Motor neuron (in vitro differentiated cells): ENCODE measurements around the gene TMC8. TPM values are rescaled to one million over a fixed set of nuclear protein-coding genes. Genes with fewer than 3 reads are reported as not detected.
"Not testable (repeated sequence)": the region's sequence is repeated elsewhere in the genome, so short reads cannot be mapped to it uniquely, and the experiment has no call there.

Experiments used
- ATAC-seq, 8 experiments: fragments of 200-7000 bp; cut with Tn5 transposase; replicated peaks in 6 of 8; 2 replicates each; pipeline ENCODE4 v1.8.0; 2021; ENCODE audit warnings: mild to moderate bottlenecking in 8 of 8, moderate library complexity in 8 of 8
- H3K27ac ChIP-seq, 2 donors: fragments of 250-450 bp; sonication (Bioruptor Pico); 2 replicates each; pipeline ENCODE4 v1.9.0; 2021; ENCODE audit warnings: antibody characterized with exemption in 2 of 2, mild to moderate bottlenecking in 2 of 2, moderate library complexity in 1 of 2
- H3K4me1 ChIP-seq, 2 donors: fragments of 250-450 bp; sonication (Bioruptor Pico); replicated peaks in 1 of 2; 2 replicates each; pipeline ENCODE4 v1.6.1; 2021; ENCODE audit warnings: antibody characterized with exemption in 2 of 2, mild to moderate bottlenecking in 2 of 2, moderate library complexity in 1 of 2
- H3K4me3 ChIP-seq, 5 donors: fragments of 250-450 bp; sonication (Bioruptor Pico); 2 replicates each; pipeline ENCODE4 v1.9.0; 2021; ENCODE audit warnings: antibody characterized with exemption in 5 of 5, mild to moderate bottlenecking in 5 of 5, moderate library complexity in 4 of 5
- WGBS, 10 experiments: fragments of 450-650 bp; shearing (Covaris generic); methylation state at CpG; one replicate each; pipeline ENCODE4 v1.0.0; 2022; 5-methylcytosine and 5-hydroxymethylcytosine counted together
- in situ Hi-C, 9 experiments: fragments of 400-800 bp; cut with MboI; loops; one replicate each; pipeline ENCODE4 v1.15.0; 2021; ENCODE audit warnings: low sequenced_read_pairs in 9 of 9, low pct_unique_long_range_greater_than_20kb in 2 of 9; ENCODE audit not compliant: unreplicated experiment in 9 of 9
- total RNA-seq, 8 experiments: library from RNA; unstranded; fragments of 300-600 nt; gene quantifications; 2 replicates each; pipeline versions ENCODE4 v1.2.3 to v1.2.4, GENCODE V29; 2022

The TMC8 gene
- total RNA-seq, 8 experiments from 2014 or later, result 0.10 to 1.4 (median 0.58) TPM; not detected in 1

DNA sequence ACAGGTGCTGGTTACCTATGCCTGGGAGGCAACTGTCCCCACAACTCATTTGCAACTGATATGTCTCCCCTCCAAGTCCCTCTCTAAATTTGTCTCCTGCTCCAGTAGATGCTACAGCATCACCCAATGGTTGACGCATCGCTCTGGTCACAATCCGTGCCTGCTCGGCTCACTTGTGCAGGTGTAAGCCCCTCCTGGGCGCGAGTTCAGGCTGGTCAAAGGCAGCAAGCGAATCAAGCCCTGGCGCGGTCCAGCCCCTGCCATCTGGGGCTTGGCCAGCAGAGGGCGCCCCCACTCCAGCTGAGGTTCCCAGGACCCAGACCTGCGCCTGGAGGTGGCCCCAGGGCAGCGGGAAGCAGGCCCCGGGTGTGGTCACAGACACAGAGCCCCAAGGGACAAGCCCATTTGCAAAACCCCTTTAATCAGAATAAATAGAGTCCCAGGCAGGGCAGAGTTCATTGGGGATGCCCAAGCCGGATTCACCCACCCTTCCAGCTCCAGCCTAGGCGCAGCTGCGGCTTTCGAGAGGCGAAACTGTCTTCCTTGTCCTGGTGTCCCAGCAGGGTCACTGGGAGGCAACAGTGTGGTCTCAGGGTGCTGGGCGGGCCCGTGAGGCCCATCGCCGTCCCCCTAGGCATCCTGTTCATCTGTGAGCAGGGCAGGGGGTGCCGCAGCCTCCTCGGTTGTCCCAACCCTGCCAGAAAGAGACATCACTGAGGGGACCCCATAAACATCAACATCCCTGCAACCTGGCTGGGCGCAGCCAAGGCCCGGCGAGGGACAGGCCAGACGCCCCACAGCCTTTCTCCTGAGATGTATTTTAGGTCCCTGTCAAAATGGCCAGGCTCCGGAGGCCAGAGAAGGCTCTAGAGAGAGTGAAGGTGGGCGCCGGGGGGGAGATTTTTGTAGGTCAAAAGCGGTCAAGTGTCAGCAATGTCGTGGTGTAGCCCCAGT is 17.8 kb upstream of the TMC8 start:
- WGBS, 10 experiments, result 0 to 100% (median 46%) methylated on average over 1 to 12 of the region's 33 CpGs; no CpG with 5 or more reads in 2 of the 10 experiments
- peak; percentile 77 to 86 (median 82) for ATAC-seq
- no peak overlapping the region for H3K27ac ChIP-seq
- H3K4me1 ChIP-seq, result peaks cover 0 to 3% of the 10 kb centered on the region in 2 donors
- no peak overlapping the region for H3K4me3 ChIP-seq
- in situ Hi-C loops, result loop anchor here in 1 of 9 experiments (10.0 kb wide), 1 partner anchor 702 kb away; no protein-coding TSS in a partner anchor

GRCh38 chr17:78113804-78114785 is 16.5 kb upstream of the TMC8 start:
- Histone ChIP-seq H3K27ac (no peak overlapping the region), H3K4me1 (peaks cover 0 to 3% of the 10 kb centered on the region in 2 donors), H3K4me3 (no peak overlapping the region)
- 53 to 94% (median 86%) methylated on average over 4 to 12 of the region's 25 CpGs; no CpG with 5 or more reads in 2 of the 10 experiments for WGBS, 10 experiments
- no peak for ATAC-seq
- in situ Hi-C loops, result loop anchor here in 1 of 9 experiments (10.0 kb wide), 1 partner anchor 701 kb away; no protein-coding TSS in a partner anchor

- peak in 1 of 8 experiments; percentile 4 for ATAC-seq
- in situ Hi-C loops, result loop anchor here in 1 of 9 experiments (10.0 kb wide), 1 partner anchor 700 kb away; no protein-coding TSS in a partner anchor
- H3K27ac ChIP-seq, result no peak overlapping the region
- WGBS, 10 experiments, result 80% methylated on average over 1 of the region's 28 CpGs; no CpG with 5 or more reads in 9 of the 10 experiments
- H3K4me3 ChIP-seq, result no peak overlapping the region
- H3K4me1 ChIP-seq, result peaks cover 0 to 3% of the 10 kb centered on the region in 2 donors
Observed at GRCh38 chr17:78114831-78115723, 15.5 kb upstream of the TMC8 start.

DNA sequence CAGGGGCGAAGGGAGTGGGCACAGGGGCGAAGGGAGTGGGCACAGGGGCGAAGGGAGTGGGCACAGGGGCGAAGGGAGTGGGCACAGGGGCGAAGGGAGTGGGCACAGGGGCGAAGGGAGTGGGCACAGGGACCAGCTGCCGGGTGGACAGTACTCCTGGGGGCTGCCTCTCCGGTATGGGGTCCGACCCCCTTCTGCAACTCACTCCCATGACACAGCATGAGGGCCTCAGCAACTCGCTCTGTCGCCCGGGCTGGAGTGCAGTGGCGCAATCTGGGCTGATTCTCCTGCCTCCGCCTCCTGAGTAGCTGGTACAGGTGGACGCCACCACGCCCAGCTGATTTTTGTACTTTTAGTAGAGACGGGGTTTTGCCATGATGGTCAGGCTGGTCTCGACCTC is 14.8 kb upstream of the TMC8 start:
- H3K4me3 ChIP-seq, H3K27ac ChIP-seq, ATAC-seq, H3K4me1 ChIP-seq: not testable (repeated sequence)
- in situ Hi-C loops, result loop anchor here in 1 of 9 experiments (10.0 kb wide), 1 partner anchor 699 kb away; no protein-coding TSS in a partner anchor
- 0 to 100% (median 97%) methylated on average over 1 to 5 of the region's 18 CpGs; no CpG with 5 or more reads in 6 of the 10 experiments for WGBS, 10 experiments

DNA sequence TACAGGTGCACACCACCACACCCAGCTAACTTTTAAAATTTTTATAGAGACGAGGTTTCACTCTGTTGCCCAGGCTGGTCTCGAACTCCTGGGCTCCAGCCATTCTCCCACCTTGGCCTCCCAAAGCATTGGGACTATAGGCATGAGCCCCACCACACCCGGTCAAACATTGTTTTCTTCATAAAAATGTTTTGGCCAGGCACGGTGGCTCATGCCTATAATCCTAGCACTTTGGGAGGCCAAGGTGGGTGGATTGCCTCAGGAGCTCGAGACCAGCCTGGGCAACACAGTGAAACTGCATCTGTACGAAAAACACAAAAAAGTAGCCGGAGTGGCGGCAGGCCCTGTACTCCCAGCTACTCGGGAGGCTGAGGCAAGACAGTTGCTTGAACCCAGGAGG is 14.2 kb upstream of the TMC8 start:
- Histone ChIP-seq H3K27ac (no peak overlapping the region), H3K4me1 (peaks cover 0 to 3% of the 10 kb centered on the region in 2 donors), H3K4me3 (no peak overlapping the region)
- in situ Hi-C loops, result loop anchor here in 1 of 9 experiments (10.0 kb wide), 1 partner anchor 698 kb away; no protein-coding TSS in a partner anchor
- no peak for ATAC-seq
- WGBS, 10 experiments, result 60 to 100% (median 89%) methylated on average over 1 to 7 of the region's 9 CpGs; no CpG with 5 or more reads in 3 of the 10 experiments

GRCh38 chr17:78117027-78117981 is 13.3 kb upstream of the TMC8 start:
- 40 to 90% (median 79%) methylated on average over 1 to 4 of the region's 41 CpGs; no CpG with 5 or more reads in 7 of the 10 experiments for WGBS, 10 experiments
- peaks cover 0 to 3% of the 10 kb centered on the region in 2 donors for H3K4me1 ChIP-seq
- H3K4me3 ChIP-seq, result no peak overlapping the region
- no peak overlapping the region for H3K27ac ChIP-seq
- ATAC-seq, result peak in 4 of 8 experiments; percentile 13 to 68 (median 20)
- in situ Hi-C loops, result loop anchor here in 1 of 9 experiments (10.0 kb wide), 1 partner anchor 697 kb away; no protein-coding TSS in a partner anchor

DNA sequence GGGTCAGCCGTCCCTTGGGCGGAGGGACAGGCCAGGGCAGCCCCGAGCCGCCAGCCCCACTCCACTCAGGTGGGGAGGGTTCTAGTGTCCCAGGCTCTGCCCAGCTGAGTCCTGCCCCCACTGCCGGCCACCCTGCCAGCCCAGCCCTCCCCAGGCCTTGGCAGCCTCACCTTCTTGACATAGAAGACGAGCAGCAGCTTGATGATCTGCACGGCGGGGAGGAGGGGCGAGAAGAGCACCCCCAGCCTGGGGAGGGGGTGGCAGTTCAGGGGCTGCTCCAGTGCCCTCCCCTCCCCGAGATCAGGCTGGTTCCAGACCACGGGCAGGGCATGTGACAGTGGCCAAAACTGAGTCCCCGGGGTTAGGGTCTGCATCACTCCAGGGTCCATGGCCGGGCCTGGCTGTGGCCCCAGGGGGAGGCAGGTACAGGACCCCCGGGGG is 11.8 kb upstream of the TMC8 start:
- no peak overlapping the region for H3K4me3 ChIP-seq
- no peak overlapping the region for H3K27ac ChIP-seq
- WGBS, 10 experiments, result no CpG with 5 or more reads among the region's 14 CpGs
- in situ Hi-C loops, result loop anchor here in 1 of 9 experiments (10.0 kb wide), 1 partner anchor 696 kb away; no protein-coding TSS in a partner anchor
- no peak for ATAC-seq
- H3K4me1 ChIP-seq, result no peaks in the 10 kb centered on the region

DNA sequence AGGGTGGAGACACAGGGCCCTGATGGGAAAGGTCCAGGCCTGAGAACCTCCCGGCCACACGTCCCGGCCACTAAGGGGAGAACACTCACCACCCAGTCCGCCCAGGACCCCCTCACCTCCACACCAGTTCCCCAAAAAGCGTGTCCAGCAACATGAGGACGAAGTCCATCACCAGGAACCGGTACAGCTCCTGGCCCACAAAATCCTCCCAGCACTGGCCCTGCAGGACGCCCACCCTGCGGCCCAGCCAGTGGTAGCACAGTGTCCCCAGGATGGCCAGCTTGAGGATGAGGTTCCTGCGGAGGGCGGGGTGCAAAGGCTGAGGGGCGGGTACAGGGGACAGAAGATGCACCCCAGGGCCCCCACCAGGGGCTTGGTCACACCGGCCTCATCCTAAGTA is 10.0 kb upstream of the TMC8 start:
- H3K4me3 ChIP-seq, result no peak overlapping the region
- no peak for ATAC-seq

GRCh38 chr17:78120971-78121800 is 9.4 kb upstream of the TMC8 start:
- Histone ChIP-seq H3K4me1 (peaks cover 2 to 4% of the 10 kb centered on the region in 2 donors), H3K27ac (no peak overlapping the region), H3K4me3 (no peak overlapping the region)
- in situ Hi-C loops, result no loop called here
- 100% methylated on average over 1 of the region's 35 CpGs; no CpG with 5 or more reads in 9 of the 10 experiments for WGBS, 10 experiments
- no peak for ATAC-seq

More for the DNA sequence above, 10.0 kb upstream of the TMC8 start:
- no peaks in the 10 kb centered on the region for H3K4me1 ChIP-seq
- H3K27ac ChIP-seq, result no peak overlapping the region
- in situ Hi-C loops, result no loop called here
- WGBS, 10 experiments, result 87 to 100% methylated on average over 2 to 3 of the region's 13 CpGs; no CpG with 5 or more reads in 8 of the 10 experiments

DNA sequence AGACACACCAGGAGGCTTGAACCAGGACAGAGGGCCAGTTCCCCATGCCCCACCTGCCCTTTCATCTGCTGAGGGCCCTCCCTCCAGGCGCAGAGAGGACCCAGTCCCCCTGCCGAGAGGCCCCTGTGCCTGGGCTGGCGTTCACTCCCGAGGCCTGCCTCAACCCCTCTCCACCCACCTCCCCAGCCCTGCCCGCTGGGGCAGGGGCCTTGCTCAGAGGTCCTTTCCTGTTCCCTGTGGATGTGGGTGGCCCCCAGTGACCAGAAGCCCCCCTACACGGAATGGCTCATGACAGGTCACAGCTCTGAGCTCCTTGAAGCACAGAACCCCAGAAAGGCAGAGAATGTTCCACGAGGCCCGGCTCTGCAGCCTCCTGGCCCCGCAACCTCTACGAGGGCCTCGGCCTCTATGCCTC is 8.8 kb upstream of the TMC8 start:
- no peak overlapping the region for H3K4me3 ChIP-seq
- no peak for ATAC-seq
- in situ Hi-C loops, result no loop called here
- 50% methylated on average over 2 of the region's 11 CpGs; no CpG with 5 or more reads in 9 of the 10 experiments for WGBS, 10 experiments
- no peak overlapping the region for H3K27ac ChIP-seq
- H3K4me1 ChIP-seq, result peaks cover 8 to 9% of the 10 kb centered on the region in 2 donors
